HepG2 (cell line): ENCODE data around the gene ART5. TPM values are rescaled to one million over a fixed set of nuclear protein-coding genes. Genes with fewer than 3 reads are reported as not detected.
A peak's percentile ranks its signal among the peaks of the same experiment; 100 is the strongest.

Source experiments
- CCDC6 ChIP-seq: sonication (generic); formaldehyde crosslinking; IDR thresholded peaks from 2 replicates; pipeline ENCODE4 v1.8.1; 2022; ENCODE audit warnings: mild to moderate bottlenecking, missing genetic modification reagents, moderate library complexity
- RARG ChIP-seq: sonication (generic); formaldehyde crosslinking; IDR thresholded peaks from 2 replicates; pipeline ENCODE4 v1.4.0; 2020; ENCODE audit warnings: low read depth, mild to moderate bottlenecking, missing genetic modification reagents
- SPEN ChIP-seq: sonication (generic); formaldehyde crosslinking; IDR thresholded peaks from 2 replicates; pipeline ENCODE4 v1.5.1; 2020; ENCODE audit warnings: low read depth, mild to moderate bottlenecking, missing genetic modification reagents
- ZIK1 ChIP-seq: sonication (generic); formaldehyde crosslinking; IDR thresholded peaks from 2 replicates; pipeline ENCODE4 v1.5.0; 2020; ENCODE audit warnings: mild to moderate bottlenecking, low read depth, missing genetic modification reagents, borderline replicate concordance
- ZNF138 ChIP-seq: sonication (generic); formaldehyde crosslinking; IDR thresholded peaks from 2 replicates; pipeline ENCODE4 v1.5.0; 2020; ENCODE audit warnings: mild to moderate bottlenecking, low read depth, missing genetic modification reagents
- polyA plus RNA-seq, 8 experiments: library from polyadenylated mRNA; depleted of rRNA in 3 of 8; stranded (reverse) in 7 of 8; unstranded in 1 of 8; fragments of >200 nt; fragmentation: Illumina TruSeq in 4 of 8; extraction: Trizol in 4 of 8; gene quantifications; 2 replicates each; pipeline versions ENCODE4 v1.2.1 to v1.2.3, GENCODE V29; 2011 to 2016; ENCODE audit warnings: low read depth in 4 of 8, missing spikeins in 1 of 8, mixed read lengths in 1 of 8; ENCODE audit not compliant: insufficient read depth in 1 of 8
- total RNA-seq, 5 experiments: library from RNA; depleted of rRNA; stranded (reverse); fragments of >200 nt; fragmentation: Illumina TruSeq; extraction: Trizol; gene quantifications; 2 replicates each; pipeline ENCODE4 v1.2.3, GENCODE V29; 2016; ENCODE audit warnings: low read depth in 1 of 5
- TF ChIP-seq, protein P1 (sequence below): IDR thresholded peaks from 2 replicates; pipeline ENCODE4 v1.6.1; 2016; ENCODE audit warnings: missing biosample characterization, missing genetic modification reagents, low read depth
- TF ChIP-seq, protein P2 (sequence below): sonication (generic); formaldehyde crosslinking; IDR thresholded peaks from 2 replicates; pipeline ENCODE4 v1.4.0; 2020; ENCODE audit warnings: missing genetic modification reagents, borderline replicate concordance
- TF ChIP-seq, protein P3 (sequence below): IDR thresholded peaks from 2 replicates; pipeline ENCODE4 v1.6.1; 2018; ENCODE audit warnings: missing genetic modification reagents
- TF ChIP-seq, protein P4 (sequence below), 2 experiments: sonication (generic) in 1 of 2; formaldehyde crosslinking in 1 of 2; IDR thresholded peaks; 2 replicates each; pipeline versions ENCODE4 v1.4.0 to v1.6.1; 2018 to 2020; ENCODE audit warnings: missing genetic modification reagents in 2 of 2, borderline replicate concordance in 1 of 2, low read depth in 1 of 2, mild to moderate bottlenecking in 1 of 2, missing biosample characterization in 1 of 2
- TF ChIP-seq, protein P5 (sequence below): sonication (generic); IDR thresholded peaks from 2 replicates; pipeline ENCODE4 v1.6.1; 2016; ENCODE audit warnings: low read depth, borderline replicate concordance

Gene ART5
- total and polyA plus RNA-seq, 2 of the 13 experiments (the other 11 are each of a cell fraction or from before 2014, with no cell fraction given), result 0.55 to 0.93 TPM

DNA sequence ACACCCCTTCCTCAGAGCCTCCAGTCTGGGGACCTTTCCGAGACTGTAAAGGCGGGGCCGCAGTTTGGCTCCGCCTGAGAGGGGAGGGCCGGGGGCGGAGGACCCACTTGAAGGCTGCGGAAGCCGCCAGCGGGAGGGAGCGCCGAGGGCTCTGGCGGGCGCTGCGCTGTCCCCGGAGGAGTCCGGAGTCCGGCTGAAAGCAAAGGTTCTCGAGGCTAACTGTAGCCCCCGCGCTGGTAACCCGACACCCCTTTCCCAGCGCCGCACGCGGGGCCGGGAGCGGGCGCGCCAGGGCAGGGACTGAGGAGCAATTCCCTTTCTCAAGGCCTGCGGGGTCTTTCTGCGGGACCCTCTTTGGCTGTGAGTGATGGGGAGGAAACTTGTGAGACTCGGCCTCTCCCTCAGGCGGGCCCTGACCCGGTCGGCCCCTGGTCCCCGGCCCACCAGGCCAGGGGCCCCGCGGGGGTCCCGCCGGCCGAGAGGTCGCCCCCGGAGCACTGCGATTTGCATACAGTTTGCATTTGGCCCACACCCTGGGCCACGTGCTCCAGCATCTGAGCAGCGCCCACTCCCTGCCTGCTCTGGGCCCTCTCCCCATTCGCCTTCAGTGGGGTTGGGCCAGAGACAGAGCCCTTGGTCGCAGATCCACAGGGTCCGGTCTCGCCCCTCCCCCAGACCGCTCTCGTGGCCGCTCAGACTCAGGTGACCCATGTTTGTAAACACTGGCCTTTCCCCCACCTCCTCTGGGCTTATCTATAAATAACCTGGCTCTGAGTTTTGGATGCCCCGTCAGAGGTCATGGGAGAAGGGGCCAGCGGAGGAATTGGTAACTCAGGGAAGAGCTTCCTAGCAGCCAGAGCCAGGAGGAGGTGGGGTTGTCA lies 519 bp upstream of the ART5 start (continued):
- TF ChIP-seq CCDC6 (CRISPR knock-in tag) (no peak), SPEN (peak; percentile 82; the same call in 1 of the 2 replicates), ZNF138 (CRISPR knock-in tag) (no peak), ZIK1 (no peak; the same call in 1 of the 2 replicates), RARG (no peak)
- TF ChIP-seq, protein P1, sequence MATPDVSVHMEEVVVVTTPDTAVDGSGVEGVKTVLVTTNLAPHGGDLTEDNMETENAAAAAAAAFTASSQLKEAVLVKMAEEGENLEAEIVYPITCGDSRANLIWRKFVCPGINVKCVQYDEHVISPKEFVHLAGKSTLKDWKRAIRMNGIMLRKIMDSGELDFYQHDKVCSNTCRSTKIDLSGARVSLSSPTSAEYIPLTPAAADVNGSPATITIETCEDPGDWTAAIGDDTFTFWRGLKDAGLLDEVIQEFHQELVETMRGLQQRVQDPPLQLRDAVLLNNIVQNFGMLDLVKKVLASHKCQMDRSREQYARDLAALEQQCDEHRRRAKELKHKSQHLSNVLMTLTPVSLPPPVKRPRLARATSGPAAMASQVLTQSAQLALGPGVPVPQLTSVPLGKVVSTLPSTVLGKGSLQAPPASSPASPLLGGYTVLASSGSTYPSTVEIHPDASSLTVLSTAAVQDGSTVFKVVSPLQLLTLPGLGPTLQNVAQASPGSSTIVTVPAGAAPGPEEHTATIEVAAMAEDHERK (CRISPR knock-in tag), result no peak
- TF ChIP-seq, protein P2, sequence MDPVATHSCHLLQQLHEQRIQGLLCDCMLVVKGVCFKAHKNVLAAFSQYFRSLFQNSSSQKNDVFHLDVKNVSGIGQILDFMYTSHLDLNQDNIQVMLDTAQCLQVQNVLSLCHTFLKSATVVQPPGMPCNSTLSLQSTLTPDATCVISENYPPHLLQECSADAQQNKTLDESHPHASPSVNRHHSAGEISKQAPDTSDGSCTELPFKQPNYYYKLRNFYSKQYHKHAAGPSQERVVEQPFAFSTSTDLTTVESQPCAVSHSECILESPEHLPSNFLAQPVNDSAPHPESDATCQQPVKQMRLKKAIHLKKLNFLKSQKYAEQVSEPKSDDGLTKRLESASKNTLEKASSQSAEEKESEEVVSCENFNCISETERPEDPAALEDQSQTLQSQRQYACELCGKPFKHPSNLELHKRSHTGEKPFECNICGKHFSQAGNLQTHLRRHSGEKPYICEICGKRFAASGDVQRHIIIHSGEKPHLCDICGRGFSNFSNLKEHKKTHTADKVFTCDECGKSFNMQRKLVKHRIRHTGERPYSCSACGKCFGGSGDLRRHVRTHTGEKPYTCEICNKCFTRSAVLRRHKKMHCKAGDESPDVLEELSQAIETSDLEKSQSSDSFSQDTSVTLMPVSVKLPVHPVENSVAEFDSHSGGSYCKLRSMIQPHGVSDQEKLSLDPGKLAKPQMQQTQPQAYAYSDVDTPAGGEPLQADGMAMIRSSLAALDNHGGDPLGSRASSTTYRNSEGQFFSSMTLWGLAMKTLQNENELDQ (CRISPR knock-in tag), result no peak
- TF ChIP-seq, protein P3, sequence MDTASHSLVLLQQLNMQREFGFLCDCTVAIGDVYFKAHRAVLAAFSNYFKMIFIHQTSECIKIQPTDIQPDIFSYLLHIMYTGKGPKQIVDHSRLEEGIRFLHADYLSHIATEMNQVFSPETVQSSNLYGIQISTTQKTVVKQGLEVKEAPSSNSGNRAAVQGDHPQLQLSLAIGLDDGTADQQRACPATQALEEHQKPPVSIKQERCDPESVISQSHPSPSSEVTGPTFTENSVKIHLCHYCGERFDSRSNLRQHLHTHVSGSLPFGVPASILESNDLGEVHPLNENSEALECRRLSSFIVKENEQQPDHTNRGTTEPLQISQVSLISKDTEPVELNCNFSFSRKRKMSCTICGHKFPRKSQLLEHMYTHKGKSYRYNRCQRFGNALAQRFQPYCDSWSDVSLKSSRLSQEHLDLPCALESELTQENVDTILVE, result no peak
- TF ChIP-seq, protein P4, sequence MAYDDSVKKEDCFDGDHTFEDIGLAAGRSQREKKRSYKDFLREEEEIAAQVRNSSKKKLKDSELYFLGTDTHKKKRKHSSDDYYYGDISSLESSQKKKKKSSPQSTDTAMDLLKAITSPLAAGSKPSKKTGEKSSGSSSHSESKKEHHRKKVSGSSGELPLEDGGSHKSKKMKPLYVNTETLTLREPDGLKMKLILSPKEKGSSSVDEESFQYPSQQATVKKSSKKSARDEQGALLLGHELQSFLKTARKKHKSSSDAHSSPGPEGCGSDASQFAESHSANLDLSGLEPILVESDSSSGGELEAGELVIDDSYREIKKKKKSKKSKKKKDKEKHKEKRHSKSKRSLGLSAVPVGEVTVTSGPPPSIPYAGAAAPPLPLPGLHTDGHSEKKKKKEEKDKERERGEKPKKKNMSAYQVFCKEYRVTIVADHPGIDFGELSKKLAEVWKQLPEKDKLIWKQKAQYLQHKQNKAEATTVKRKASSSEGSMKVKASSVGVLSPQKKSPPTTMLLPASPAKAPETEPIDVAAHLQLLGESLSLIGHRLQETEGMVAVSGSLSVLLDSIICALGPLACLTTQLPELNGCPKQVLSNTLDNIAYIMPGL (CRISPR knock-in tag; IDR thresholded peaks at IDR 0.05; ENCODE audit: borderline replicate concordance in 1 of 2, low read depth in 1 of 2), result no peak; a peak in 1 of 4 replicates
- TF ChIP-seq, protein P5, sequence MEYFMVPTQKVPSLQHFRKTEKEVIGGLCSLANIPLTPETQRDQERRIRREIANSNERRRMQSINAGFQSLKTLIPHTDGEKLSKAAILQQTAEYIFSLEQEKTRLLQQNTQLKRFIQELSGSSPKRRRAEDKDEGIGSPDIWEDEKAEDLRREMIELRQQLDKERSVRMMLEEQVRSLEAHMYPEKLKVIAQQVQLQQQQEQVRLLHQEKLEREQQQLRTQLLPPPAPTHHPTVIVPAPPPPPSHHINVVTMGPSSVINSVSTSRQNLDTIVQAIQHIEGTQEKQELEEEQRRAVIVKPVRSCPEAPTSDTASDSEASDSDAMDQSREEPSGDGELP, result no peak
